T-helper 1 cell (primary cell): ENCODE results near the gene FBLN2.

Experiments
- DNase-seq, 5 donors: peaks; one replicate each; pipeline ENCODE4 v3.0.0-alpha.2; 2012 to 2020

FBLN2 gene

GRCh38 chr3:13651775-13652428 is 103.0 kb downstream of the FBLN2 start:
- no peak for DNase-seq

- no peak for DNase-seq
Observed at GRCh38 chr3:13652728-13653127, 103.8 kb downstream of the FBLN2 start.

DNA sequence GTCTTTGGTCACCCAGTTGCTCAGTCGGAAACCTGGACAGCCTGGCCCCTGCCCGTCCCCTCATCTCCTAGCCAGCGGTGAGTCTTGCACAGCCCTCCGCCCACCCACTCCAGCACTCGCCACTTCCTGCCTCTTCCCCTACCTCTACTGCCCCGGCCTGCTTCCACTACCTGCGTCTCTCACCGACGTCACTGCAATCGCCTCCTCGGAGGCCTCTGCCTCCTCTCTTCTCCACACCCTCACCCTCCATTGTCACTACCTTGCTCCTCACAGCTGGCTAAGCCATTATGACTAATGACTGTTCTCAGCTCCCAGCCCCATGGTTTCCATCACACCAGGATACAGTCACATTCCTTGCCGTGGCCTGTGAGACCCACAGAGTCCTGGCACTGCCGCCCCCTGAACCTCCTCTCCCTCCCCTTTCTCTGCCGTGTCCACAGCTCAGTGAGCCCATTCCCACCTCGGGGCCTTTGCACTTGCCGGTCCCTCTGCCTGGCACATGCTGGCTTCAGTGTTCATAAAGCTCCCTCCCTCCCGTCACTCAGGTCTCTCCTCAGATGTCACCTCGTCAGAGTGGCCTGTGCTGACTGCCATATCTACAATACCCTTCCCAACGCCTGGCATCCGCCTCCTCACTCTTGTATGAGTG is 104.8 kb downstream of the FBLN2 start:
- no peak for DNase-seq

GRCh38 chr3:13654330-13655060 is 105.6 kb downstream of the FBLN2 start:
- peak in 3 of 5 donors; percentile 18 to 22 (median 22) for DNase-seq

DNA sequence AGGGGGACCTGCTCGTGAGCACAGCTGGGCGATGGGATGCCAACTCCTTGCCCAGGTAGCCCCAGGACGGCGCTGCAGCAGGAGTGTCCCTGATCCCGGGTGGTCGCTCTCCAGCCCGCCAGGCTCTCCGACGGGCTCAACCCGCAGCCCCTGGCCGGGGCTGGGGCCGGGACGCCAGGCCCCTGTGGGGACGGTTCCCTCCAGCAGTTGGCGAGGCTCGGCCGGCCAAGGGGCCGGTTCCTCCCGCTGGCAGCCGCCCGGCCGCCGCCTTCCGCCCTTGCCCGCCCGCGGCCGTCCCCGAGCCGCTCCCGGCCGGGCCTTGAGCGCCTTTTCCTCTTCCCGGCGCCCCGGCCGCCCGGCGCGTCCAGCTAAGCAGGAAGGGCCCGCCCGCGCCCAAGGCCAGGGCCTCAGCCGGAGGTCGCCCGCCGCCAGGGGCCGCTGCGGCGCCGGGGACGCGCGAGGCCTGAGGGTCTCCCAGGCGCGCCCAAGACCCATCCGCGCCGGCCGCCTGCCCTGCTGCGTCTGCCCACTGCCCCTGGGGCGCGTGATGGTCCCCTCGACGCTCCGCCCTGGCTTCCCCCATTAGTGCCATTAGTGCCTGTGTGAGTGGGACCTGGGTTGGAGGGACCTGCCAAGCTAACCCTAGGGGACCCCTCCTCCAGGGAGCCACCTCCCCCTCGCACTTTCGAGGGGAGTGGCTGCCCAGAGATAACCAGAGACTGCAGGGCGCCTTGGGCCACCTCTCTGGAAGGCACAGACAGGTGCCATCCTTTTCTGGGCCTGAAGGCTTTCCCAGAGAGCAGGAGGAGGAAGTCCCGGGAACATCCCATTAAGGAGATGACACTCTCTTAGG is 106.4 kb downstream of the FBLN2 start:
- DNase-seq, result peak in 1 of 5 donors; percentile 21

- no peak for DNase-seq
Observed at GRCh38 chr3:13656584-13657301, 107.8 kb downstream of the FBLN2 start.

DNA sequence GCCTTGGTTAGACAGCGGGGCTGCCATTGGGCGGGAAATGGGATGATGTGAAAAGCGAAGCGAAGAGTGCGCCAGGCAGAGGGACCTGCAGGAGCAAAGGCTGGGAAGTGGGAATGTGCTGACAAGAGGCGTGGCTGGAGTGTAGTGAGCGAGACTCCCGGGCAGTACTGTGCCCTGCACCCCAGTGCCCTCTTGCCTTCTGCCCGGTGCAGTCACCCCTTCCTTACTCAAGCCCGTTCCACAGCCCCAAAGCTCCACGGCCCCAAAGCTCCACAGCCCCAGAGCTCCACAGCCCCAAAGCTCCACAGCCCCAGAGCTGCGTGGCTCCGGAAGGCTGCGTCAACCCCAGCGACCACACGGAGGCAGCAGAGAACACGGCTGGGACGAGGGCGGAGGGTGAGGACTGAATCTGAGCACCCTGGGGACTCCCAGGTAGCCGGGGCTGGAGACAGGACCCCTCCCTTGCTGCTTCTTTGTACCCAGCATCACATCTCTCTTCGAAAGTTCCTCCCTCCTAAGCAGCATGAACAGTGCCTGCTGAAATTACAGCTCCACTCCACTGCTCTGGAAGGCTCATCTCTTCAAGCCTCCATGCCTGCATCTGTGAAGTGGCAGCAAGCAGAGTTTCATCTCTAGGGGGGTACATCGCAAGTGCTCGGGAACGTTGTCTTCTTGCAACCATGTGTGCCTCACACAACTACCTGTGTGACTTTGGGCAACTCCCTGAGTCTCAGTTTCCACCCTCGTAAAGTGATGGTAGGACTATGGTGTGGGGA is 108.9 kb downstream of the FBLN2 start:
- DNase-seq, result peak; percentile 34 to 58 (median 55)

GRCh38 chr3:13658681-13659080 is 109.8 kb downstream of the FBLN2 start:
- DNase-seq, result no peak

DNA sequence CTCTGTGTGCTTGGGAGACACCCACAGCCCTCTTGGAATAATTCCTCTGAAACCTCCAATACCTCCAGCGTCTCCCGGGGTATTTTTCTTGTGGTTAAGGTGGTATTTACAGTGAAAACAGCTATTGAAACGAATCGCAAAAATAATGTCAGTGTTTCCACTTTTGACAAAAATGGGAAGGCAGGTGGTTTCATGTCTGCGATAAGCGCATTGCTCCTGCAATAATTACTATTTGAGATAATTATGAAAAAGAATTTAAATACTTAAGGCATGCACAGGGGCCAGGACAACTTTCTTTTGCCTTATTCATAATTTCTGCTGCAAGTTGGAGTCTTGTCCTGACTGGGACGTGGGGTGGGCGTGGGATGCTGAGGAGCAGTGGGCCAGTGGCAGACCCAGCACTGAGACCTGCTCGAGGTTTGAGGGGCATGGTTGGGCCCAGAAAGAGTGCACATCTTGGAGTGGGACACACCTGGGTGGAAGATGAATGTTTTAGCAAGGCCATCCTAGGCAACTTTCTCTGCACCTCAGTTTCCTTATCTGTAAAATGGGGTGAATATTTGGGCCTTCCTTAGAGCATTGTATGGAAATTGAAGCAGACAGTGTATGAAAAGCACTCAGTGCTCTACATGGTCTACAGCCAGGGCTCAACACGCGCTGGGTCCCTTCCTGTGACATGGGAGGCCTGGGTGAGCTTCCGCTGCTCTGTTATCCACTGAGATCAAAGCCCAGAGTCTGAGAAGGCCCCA is 110.5 kb downstream of the FBLN2 start:
- DNase-seq, result no peak

DNA sequence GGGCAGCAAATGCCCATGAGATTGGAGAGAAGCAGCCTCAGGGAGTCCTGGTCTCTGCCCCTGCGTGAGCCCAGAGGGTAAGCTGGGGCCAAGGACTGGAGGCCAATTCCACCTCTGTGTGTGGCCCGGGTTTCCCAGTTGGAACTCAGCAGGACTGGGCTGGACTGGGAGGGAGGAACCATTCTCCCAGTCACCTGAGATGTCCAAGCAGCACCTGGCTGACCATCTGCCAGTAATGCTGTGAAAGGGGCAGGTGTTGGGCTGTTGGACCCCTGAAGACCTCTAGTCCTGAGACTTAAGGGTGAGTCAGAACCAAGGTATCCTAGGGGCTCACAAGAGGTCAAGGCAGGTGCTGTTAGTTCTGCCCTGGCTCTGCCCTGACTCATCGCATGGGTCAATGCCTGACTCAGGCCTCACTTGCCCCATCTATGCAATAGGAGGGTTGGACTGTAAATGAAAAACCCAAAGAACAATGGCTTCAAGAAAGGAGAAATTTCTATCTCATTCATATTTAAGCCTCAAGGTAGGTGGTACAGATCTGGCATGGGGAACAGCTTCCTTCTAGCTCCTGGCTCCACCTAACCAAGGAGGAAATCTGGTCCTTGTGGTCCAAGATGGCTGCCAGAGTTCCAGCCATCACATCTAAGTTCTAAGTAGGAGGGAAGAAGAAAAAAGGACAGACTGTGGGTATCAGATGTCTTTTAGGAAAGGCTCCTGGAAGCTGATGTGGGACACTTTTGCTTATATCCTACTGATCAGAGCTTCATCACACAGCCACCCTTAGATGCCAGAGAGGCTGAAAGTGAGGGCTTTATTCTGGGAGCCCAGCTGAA is 111.3 kb downstream of the FBLN2 start:
- DNase-seq, result no peak

GRCh38 chr3:13661121-13661520 is 112.2 kb downstream of the FBLN2 start:
- no peak for DNase-seq

DNA sequence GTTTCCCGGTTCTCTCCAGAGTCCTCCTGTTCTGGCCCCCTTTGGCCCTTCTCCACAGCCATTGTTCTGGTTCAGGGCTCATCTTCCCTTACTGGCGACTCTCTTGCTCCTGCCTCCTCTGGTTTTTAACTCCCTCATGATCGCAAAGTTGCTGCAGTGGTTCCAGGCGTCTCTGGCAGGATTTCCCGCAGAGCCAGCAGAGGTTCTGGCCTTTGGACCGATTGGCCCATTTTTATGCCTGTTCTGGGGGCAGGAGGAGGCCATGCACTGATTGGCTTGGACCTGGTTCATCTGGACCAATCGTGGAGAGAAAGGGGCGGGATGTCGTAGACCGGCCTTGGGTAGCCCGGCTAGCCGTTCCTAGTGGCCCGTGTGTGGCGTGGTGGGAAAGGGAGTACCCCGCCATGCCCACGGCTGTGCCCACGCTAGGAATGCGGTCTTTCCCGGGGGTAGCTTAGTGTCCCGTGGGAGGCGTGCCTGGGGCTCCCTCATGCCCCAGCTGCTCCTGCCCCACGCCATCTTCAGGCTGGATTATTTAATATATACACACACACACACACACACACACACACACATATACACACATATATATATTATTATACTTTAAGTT is 113.4 kb downstream of the FBLN2 start:
- no peak for DNase-seq

GRCh38 chr3:13663781-13664535 is 115.0 kb downstream of the FBLN2 start:
- no peak for DNase-seq

GRCh38 chr3:13665582-13666226 is 116.8 kb downstream of the FBLN2 start:
- no peak for DNase-seq

DNA sequence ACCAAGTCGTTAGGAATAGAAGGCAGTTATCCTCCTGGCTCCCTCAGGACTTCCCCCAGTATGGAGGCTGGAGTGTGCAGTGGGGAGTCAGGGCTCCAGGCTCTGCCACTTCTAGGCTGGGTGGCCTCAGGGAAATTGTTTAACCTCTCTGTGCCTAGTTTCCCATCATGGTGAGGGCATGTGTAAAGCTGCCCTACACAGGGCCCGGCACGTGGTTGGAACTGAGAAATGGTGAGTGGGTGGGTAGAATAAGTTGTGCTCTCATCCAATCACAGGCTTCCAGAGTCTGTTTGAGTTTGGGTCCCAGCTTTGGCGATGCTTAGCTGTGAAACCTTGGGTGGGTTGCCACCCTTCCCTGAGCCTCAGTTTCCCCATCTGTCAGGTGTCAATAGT is 117.3 kb downstream of the FBLN2 start:
- DNase-seq, result no peak

DNA sequence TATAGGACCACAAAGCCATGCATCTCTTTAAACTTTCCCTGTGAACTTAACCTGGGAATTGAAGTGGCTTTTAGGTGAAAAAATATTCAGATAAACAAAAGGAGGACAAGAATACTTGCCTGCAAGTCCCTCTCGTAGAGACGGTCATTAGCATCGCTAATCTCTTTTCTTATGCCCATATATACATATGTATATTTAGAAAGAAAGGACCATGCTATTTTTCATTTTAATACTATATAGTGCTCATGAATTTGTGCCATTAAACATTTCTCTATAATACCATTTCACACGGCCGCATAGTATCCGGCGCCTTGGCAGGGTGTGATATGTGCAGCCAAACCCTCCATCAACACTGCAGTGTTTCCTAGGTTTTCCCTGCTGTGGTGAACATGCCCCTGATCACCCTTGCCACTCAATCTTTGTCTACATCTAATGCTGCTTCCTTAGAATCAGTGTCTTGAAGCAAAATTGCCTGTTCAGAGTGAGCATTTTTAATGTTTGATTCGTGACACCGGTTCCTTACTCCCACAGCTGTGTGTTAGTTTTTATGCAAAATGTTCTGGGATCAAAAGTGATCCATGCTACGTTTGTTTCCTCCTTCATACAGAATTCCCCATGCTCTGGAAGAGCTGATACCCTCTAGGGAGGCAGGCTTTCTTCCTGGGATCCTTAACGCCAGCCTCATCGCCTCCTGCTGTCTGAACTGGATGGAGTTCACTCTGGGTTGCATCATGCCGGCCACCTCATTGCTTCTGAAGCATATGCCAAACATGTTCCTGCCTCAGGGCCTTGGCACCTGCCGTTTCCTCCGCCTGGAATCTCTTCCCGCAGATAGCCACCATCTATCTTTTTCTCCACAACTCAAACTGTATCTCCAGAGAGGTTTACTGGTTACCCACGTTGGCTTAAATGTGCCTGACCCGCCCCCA is 118.1 kb downstream of the FBLN2 start:
- no peak for DNase-seq

- no peak for DNase-seq
Observed at GRCh38 chr3:13668136-13668535, 119.2 kb downstream of the FBLN2 start.
